ENCODE measurements around the gene MIER2.

DNA sequence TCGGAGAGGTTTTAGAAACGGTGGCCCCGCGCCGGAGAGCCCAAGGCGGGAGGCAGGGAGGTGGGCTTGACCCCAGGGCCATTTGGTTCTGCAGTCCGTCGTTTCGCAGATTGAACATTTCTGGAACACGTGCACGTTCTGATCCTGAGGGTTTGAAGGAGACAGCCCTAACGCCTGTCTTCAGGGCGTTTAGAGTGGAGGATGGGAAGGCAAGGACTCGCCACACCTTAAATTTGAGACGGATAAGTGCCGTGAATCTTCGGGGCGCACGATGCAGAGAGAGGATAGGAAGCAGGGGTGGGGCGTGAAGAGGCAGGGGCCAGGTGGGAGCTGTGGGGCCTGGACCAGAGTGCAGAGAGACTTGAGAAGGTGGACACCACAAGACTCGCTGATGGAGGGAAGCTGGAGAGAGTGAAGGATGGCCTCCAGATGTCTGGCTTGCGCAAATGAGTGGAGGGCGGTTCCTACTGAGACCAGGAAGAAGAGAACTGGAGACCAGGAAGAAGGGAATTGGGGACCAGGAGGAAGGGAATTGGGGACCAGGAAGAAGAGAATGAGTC, 804 bp upstream of the MIER2 start:
- TF ChIP-seq, protein P1, sequence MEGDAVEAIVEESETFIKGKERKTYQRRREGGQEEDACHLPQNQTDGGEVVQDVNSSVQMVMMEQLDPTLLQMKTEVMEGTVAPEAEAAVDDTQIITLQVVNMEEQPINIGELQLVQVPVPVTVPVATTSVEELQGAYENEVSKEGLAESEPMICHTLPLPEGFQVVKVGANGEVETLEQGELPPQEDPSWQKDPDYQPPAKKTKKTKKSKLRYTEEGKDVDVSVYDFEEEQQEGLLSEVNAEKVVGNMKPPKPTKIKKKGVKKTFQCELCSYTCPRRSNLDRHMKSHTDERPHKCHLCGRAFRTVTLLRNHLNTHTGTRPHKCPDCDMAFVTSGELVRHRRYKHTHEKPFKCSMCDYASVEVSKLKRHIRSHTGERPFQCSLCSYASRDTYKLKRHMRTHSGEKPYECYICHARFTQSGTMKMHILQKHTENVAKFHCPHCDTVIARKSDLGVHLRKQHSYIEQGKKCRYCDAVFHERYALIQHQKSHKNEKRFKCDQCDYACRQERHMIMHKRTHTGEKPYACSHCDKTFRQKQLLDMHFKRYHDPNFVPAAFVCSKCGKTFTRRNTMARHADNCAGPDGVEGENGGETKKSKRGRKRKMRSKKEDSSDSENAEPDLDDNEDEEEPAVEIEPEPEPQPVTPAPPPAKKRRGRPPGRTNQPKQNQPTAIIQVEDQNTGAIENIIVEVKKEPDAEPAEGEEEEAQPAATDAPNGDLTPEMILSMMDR (IDR thresholded peaks at IDR 0.05) = no peak
- no peak for TF ChIP-seq POLR2A (IDR thresholded peaks at IDR 0.05)

All from sigmoid colon (tissue), 3 donors.